SU-DHL-6 (cell line): Measurements from ENCODE around the gene DUS4L.

Experiments
- H2AFZ ChIP-seq: fragments of 200-600 bp; sonication (generic); 2 replicates; pipeline ENCODE4 v1.6.1; 2014; ENCODE audit warnings: low read depth, mild to moderate bottlenecking, moderate library complexity, mixed read lengths, antibody characterized with exemption, low read length; ENCODE audit not compliant: severe bottlenecking
- H3F3A ChIP-seq: fragments of 200-600 bp; shearing (Covaris generic); 2 replicates; pipeline ENCODE4 v1.6.0; 2016; ENCODE audit warnings: antibody characterized with exemption, mild to moderate bottlenecking; ENCODE audit not compliant: insufficient read depth
- H3K27ac ChIP-seq: fragments of 200-600 bp; sonication (generic); 2 replicates; pipeline ENCODE4 v1.5.1; 2016; ENCODE audit warnings: low read depth, mild to moderate bottlenecking, low read length, moderate library complexity, mixed read lengths
- H3K27me3 ChIP-seq: fragments of 200-600 bp; sonication (generic), shearing (Covaris generic); 2 replicates; pipeline ENCODE4 v1.6.0; 2014; ENCODE audit warnings: mild to moderate bottlenecking, low read length
- H3K36me3 ChIP-seq: fragments of 200-600 bp; sonication (generic); 2 replicates; pipeline ENCODE4 v1.6.1; 2014; ENCODE audit warnings: mild to moderate bottlenecking, low read length, mixed read lengths
- H3K4me2 ChIP-seq: fragments of 300-600, 200-600 bp; shearing (Covaris generic), sonication (generic); 2 replicates; pipeline ENCODE4 v1.6.0; 2014; ENCODE audit warnings: low read length, low read depth, mild to moderate bottlenecking; ENCODE audit not compliant: poor library complexity, severe bottlenecking
- H3K4me3 ChIP-seq: fragments of 200-600 bp; sonication (generic); 2 replicates; pipeline ENCODE4 v1.5.1; 2014; ENCODE audit warnings: antibody characterized with exemption, low read length, mild to moderate bottlenecking, mixed read lengths; ENCODE audit not compliant: insufficient read depth, poor library complexity, severe bottlenecking
- H3K79me2 ChIP-seq: fragments of 200-600 bp; sonication (generic); 2 replicates; pipeline ENCODE4 v1.6.1; 2014; ENCODE audit warnings: mild to moderate bottlenecking, low read length, moderate library complexity; ENCODE audit not compliant: insufficient read depth
- H3K9ac ChIP-seq: fragments of 200-600 bp; sonication (generic); 2 replicates; pipeline ENCODE4 v1.7.0; 2014; ENCODE audit warnings: mild to moderate bottlenecking, low read length
- H3K9me2 ChIP-seq: fragments of 200-600 bp; sonication (generic); replicated peaks from 2 replicates; pipeline ENCODE4 v1.6.1; 2014; ENCODE audit warnings: low read length; ENCODE audit not compliant: insufficient read depth
- H3K9me3 ChIP-seq: fragments of 200-600 bp; sonication (generic); 2 replicates; pipeline ENCODE4 v1.6.1; 2014; ENCODE audit warnings: low read length, mixed read lengths; ENCODE audit not compliant: insufficient read depth
- H4K20me1 ChIP-seq: fragments of 200-600 bp; sonication (generic); 2 replicates; pipeline ENCODE4 v1.6.1; 2014; ENCODE audit warnings: low read depth, mild to moderate bottlenecking, antibody characterized with exemption, low read length, moderate library complexity, mixed read lengths
- EZH2phosphoT487 ChIP-seq: fragments of 200-600 bp; sonication (generic), shearing (Covaris generic); conservative IDR thresholded peaks from 2 replicates; pipeline ENCODE4 v1.6.1; 2018; ENCODE audit warnings: mild to moderate bottlenecking, antibody characterized with exemption, low read length, moderate library complexity, mixed read lengths
- TF ChIP-seq, protein P1 (sequence below): fragments of 200-600 bp; sonication (generic); IDR thresholded peaks from one replicate; pipeline ENCODE4 v1.5.1; 2017; ENCODE audit warnings: antibody characterized with exemption, mild to moderate bottlenecking, low read length, moderate library complexity; ENCODE audit not compliant: insufficient read depth, poor library complexity, severe bottlenecking

Gene DUS4L

GRCh38 chr7:107597953-107598352 is 34.2 kb downstream of the DUS4L start:
- Histone ChIP-seq H3K27ac (no peak overlapping the region), H3K4me3 (no peak overlapping the region), H3F3A (peaks cover 10% of the 10 kb centered on the region; the same call in 1 of the 2 replicates), H3K4me2 (no peak overlapping the region), H3K79me2 (no peaks in the 10 kb centered on the region), H2AFZ (no peak overlapping the region), H3K9ac (no peak overlapping the region), H3K9me3 (no peaks in the 10 kb centered on the region), H3K27me3 (no peaks in the 10 kb centered on the region), H3K36me3 (peaks cover 25% of the 10 kb centered on the region; the same call in 1 of the 2 replicates), H4K20me1 (no peaks in the 10 kb centered on the region), H3K9me2 (no peaks in the 10 kb centered on the region)
- TF ChIP-seq EZH2phosphoT487, result no peak
- TF ChIP-seq, protein P1, sequence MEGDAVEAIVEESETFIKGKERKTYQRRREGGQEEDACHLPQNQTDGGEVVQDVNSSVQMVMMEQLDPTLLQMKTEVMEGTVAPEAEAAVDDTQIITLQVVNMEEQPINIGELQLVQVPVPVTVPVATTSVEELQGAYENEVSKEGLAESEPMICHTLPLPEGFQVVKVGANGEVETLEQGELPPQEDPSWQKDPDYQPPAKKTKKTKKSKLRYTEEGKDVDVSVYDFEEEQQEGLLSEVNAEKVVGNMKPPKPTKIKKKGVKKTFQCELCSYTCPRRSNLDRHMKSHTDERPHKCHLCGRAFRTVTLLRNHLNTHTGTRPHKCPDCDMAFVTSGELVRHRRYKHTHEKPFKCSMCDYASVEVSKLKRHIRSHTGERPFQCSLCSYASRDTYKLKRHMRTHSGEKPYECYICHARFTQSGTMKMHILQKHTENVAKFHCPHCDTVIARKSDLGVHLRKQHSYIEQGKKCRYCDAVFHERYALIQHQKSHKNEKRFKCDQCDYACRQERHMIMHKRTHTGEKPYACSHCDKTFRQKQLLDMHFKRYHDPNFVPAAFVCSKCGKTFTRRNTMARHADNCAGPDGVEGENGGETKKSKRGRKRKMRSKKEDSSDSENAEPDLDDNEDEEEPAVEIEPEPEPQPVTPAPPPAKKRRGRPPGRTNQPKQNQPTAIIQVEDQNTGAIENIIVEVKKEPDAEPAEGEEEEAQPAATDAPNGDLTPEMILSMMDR, result no peak

GRCh38 chr7:107599262-107599661 is 35.5 kb downstream of the DUS4L start:
- no peak for TF ChIP-seq EZH2phosphoT487
- TF ChIP-seq, protein P1, result no peak
- H3K79me2 ChIP-seq, result no peaks in the 10 kb centered on the region
- H3K27ac ChIP-seq, result no peak overlapping the region
- H3K36me3 ChIP-seq, result peaks cover 25% of the 10 kb centered on the region; the same call in 1 of the 2 replicates
- no peaks in the 10 kb centered on the region for H3K27me3 ChIP-seq
- H3F3A ChIP-seq, result peaks cover 10% of the 10 kb centered on the region; the same call in 1 of the 2 replicates
- no peak overlapping the region for H3K9ac ChIP-seq
- H3K4me2 ChIP-seq, result no peak overlapping the region
- no peaks in the 10 kb centered on the region for H3K9me3 ChIP-seq
- H4K20me1 ChIP-seq, result no peaks in the 10 kb centered on the region
- H3K4me3 ChIP-seq, result no peak overlapping the region
- no peak overlapping the region for H2AFZ ChIP-seq
- no peaks in the 10 kb centered on the region for H3K9me2 ChIP-seq

DNA sequence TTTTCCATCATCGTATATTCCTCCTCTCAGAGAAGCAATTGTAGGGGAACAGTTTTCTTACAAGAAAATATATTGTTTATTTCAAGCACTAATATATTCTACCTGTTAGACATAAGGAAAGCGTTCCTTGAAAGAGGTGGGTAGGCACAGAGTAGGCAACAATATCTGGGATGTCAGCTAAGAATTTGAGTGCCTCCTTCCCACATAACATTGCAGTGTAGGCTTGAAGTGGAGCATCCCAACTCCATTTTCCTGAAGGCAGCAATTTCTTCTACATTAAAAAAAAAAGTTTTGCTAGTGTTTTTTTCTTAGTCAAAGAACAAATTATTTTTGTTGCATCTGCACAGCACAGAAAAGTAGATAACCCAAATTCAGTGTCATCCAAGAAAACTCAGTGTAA is 37.0 kb downstream of the DUS4L start:
- TF ChIP-seq, protein P1, result no peak
- TF ChIP-seq EZH2phosphoT487, result no peak
- no peaks in the 10 kb centered on the region for H4K20me1 ChIP-seq
- no peak overlapping the region for H3K27ac ChIP-seq
- H3K79me2 ChIP-seq, result no peaks in the 10 kb centered on the region
- no peaks in the 10 kb centered on the region for H3K27me3 ChIP-seq
- H3K4me2 ChIP-seq, result no peak overlapping the region
- no peak overlapping the region for H3K4me3 ChIP-seq
- no peak overlapping the region for H3K9ac ChIP-seq
- peaks cover 25% of the 10 kb centered on the region; the same call in 1 of the 2 replicates for H3K36me3 ChIP-seq
- H2AFZ ChIP-seq, result no peak overlapping the region
- H3F3A ChIP-seq, result peaks cover 10% of the 10 kb centered on the region; the same call in 1 of the 2 replicates
- H3K9me3 ChIP-seq, result no peaks in the 10 kb centered on the region
- no peaks in the 10 kb centered on the region for H3K9me2 ChIP-seq
